Ishikawa (cell line): ENCODE results near the gene TPD52L2.

ENCODE experiments used
- CEBPB ChIP-seq: IDR thresholded peaks from 2 replicates; pipeline ENCODE4 v1.6.1; 2012
- EGR1 ChIP-seq: IDR thresholded peaks from 2 replicates; pipeline ENCODE4 v1.6.1; 2012
- EP300 ChIP-seq: IDR thresholded peaks from 2 replicates; pipeline ENCODE4 v1.6.1; 2012; ENCODE audit warnings: borderline replicate concordance
- FOXM1 ChIP-seq: IDR thresholded peaks from 2 replicates; pipeline ENCODE4 v1.6.1; 2012; ENCODE audit warnings: low read depth, borderline replicate concordance
- NFIC ChIP-seq: IDR thresholded peaks from 2 replicates; pipeline ENCODE4 v1.6.1; 2012
- TCF12 ChIP-seq: IDR thresholded peaks from 2 replicates; pipeline ENCODE4 v1.6.1; 2012; ENCODE audit warnings: low read depth
- TF ChIP-seq, protein P1 (sequence below): IDR thresholded peaks from 2 replicates; pipeline ENCODE4 v1.6.1; 2012
- TF ChIP-seq, protein P2 (sequence below): IDR thresholded peaks from 2 replicates; pipeline ENCODE4 v1.6.1; 2012; ENCODE audit warnings: low read depth, mild to moderate bottlenecking

GRCh38 chr20:63890201-63890576 lies 25.1 kb downstream of the TPD52L2 start:
- TF ChIP-seq, protein P1, sequence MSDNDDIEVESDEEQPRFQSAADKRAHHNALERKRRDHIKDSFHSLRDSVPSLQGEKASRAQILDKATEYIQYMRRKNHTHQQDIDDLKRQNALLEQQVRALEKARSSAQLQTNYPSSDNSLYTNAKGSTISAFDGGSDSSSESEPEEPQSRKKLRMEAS: no peak
- TF ChIP-seq TCF12 (no peak), EGR1 (no peak), FOXM1 (no peak), NFIC (no peak), CEBPB (peak; percentile 77), EP300 (no peak)
- TF ChIP-seq, protein P2, sequence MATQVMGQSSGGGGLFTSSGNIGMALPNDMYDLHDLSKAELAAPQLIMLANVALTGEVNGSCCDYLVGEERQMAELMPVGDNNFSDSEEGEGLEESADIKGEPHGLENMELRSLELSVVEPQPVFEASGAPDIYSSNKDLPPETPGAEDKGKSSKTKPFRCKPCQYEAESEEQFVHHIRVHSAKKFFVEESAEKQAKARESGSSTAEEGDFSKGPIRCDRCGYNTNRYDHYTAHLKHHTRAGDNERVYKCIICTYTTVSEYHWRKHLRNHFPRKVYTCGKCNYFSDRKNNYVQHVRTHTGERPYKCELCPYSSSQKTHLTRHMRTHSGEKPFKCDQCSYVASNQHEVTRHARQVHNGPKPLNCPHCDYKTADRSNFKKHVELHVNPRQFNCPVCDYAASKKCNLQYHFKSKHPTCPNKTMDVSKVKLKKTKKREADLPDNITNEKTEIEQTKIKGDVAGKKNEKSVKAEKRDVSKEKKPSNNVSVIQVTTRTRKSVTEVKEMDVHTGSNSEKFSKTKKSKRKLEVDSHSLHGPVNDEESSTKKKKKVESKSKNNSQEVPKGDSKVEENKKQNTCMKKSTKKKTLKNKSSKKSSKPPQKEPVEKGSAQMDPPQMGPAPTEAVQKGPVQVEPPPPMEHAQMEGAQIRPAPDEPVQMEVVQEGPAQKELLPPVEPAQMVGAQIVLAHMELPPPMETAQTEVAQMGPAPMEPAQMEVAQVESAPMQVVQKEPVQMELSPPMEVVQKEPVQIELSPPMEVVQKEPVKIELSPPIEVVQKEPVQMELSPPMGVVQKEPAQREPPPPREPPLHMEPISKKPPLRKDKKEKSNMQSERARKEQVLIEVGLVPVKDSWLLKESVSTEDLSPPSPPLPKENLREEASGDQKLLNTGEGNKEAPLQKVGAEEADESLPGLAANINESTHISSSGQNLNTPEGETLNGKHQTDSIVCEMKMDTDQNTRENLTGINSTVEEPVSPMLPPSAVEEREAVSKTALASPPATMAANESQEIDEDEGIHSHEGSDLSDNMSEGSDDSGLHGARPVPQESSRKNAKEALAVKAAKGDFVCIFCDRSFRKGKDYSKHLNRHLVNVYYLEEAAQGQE: no peak
